OCI-M2 (cell line): ENCODE results near the gene PSTPIP2.
"Not testable (repeated sequence)": the region's sequence is repeated elsewhere in the genome, so short reads cannot be mapped to it uniquely, and the experiment has no call there.

ENCODE experiments used
- DNase-seq: peaks from one replicate; lab custom pipeline; 2025; ENCODE audit not compliant: unreplicated experiment; lab: John Stamatoyannopoulos, UW

Gene PSTPIP2

DNA sequence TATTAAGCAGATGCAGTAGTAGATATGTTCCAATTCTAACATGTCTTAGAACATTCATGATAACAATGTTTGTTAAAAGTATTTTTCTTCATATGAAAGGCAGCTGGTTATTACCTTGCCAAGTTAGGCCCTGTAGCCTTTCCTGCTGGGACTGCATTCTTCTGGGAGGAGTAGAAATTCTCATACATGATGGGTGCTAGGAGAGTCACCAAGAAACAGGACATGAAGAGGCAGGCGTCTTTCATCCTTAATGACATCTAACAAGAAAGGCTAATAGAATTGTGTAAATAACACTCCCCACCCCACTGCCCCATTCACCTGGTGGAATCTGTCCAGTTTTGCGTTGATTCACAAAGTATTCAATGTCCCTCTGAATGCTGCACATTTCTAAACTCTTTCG lies 80.3 kb downstream of the PSTPIP2 start:
- DNase-seq, result no peak

DNA sequence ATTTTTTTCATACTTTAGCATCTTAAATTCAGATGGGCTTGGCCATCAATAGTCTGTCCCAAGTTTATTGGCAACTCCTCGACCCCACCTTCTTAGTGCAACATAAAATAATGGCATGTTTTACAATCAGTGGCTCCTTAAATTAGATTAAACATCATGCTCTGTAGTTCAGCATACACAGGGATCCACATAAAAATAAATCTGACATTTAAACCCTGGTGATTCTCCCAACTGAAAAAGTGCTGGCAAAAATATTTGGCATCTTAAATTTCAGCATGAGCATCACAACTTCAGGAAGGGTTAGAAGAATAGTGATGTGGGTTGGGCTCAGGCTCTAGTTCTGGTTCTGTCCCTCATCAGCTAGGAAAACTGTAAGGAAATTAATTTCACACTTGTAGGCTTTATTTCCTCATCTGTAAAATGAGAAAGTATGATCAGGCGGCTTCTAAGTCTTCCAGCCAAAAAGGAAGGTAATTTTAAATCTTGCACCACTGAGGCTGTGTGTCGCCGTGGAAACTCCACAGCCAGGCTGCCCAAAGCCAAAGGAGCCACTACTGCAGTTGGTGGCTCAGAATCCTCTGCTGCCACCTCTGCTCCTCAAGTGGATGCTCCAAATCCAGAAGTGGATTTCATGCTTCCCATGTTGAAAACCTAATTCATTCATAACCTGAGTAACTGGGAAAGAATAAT lies 87.4 kb downstream of the PSTPIP2 start:
- DNase-seq, result no peak

DNA sequence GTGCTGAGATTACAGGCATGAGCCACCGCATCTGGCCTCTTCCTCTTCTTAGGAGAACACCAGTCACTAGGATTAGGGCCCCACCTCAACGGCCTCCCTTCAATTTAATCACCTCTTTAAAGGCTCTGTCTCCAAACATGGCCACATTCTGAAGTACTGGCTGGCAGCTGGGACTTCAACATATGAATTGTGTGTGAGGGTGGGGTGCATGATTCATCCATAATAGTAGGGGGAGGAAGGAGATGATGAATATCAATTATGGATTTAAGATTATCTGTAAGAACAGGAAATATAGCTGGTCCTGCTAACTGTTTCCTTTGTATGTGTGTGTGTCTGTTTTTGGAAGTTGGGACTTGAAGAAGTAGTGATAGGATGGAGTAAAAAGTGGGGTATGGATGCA lies 90.2 kb downstream of the PSTPIP2 start:
- no peak for DNase-seq

DNA sequence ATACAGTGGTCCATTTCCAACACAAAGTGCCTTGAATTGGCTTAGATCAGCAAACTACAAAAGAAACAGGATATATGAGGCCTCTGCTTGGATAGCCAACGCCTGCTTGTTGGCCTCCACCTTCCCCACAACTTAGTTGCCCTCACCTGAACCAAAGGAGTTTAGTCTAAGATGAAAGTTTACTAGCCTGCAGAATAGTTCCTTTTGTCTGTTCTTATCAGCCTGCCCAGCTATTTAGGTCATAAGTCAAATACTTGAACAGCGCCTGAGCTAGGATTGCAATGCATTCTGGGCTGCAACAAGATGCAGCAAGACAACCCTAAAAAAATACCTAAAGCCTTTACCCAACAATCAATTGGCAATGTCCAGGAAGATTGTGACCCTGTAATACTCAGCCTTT lies 91.8 kb downstream of the PSTPIP2 start:
- no peak for DNase-seq

DNA sequence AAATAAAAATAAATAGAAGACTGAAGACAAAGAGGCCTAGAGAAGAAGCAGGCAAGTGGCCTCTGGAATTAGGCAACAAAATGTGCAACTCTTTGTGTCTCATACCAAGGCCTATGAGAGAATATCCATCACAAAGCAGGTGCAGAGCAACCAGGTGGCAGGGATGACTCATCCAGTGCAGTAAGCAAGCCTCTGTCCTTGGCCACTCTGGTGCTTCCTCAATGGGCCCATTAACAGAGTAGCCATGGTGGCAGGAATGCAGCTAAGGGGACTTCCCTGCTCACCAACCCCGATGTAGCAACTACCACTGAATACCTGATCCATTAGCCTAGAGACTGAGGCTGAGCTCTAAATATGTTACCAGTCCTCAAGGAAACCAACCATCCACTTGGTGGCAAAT lies 94.0 kb downstream of the PSTPIP2 start:
- DNase-seq, result no peak

DNA sequence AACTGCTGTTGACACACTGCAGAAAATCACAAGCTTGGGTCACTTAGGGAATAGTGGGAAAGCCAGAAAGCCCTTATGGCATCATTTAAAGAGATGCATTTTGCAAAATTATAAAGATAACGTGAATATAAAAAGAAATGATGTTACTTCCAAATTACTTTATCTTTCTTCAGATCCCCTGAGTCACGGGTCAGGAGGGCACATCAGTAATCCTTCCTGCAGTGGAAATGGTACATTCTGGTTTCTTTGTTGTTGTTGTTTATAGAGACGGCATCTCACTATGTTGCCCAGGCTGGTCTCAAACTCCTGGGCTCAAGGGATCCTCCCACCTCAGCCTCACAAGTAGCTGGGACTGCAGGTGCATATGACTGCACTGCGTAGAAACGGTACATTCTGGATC lies 95.1 kb downstream of the PSTPIP2 start:
- no peak for DNase-seq

DNA sequence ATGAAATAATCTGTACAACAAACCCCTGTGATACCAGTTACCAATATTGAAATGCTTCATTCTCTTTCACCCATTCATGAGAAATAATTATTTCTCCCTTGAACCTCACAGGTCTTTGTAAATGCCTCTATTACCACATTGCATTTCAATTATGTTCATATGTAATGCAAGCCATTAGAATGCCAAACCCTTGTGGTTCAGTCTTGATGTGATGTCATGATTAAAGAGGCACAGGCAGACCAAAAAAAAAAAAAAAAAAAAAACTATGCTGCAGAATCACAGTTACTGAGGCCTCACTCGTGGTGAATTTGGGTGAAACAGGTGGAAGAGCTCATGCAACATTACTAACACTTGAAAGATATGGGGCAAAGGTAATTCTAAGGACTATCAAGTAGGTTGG lies 95.5 kb downstream of the PSTPIP2 start:
- DNase-seq, result no peak

DNA sequence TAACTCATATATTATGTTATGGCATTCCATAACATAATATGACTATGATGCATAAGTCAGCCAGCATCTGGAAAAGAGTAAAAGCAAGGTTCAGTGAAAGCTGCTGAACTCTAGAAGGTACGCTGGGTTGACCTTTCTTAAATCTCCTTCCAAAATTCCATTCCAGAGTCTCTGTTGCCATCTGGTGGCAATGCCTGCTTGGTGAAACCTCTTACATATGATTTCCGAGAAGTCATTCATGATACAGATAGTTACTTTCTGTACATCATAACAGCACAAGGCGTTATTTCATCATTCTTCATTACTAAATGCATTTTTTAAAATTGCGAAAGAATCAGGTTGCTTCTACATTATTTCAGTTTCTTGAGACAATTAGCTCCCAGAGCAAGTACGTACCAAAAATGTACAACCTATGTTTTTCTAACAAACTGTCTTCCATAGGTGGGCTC lies 97.9 kb downstream of the PSTPIP2 start:
- DNase-seq, result no peak

DNA sequence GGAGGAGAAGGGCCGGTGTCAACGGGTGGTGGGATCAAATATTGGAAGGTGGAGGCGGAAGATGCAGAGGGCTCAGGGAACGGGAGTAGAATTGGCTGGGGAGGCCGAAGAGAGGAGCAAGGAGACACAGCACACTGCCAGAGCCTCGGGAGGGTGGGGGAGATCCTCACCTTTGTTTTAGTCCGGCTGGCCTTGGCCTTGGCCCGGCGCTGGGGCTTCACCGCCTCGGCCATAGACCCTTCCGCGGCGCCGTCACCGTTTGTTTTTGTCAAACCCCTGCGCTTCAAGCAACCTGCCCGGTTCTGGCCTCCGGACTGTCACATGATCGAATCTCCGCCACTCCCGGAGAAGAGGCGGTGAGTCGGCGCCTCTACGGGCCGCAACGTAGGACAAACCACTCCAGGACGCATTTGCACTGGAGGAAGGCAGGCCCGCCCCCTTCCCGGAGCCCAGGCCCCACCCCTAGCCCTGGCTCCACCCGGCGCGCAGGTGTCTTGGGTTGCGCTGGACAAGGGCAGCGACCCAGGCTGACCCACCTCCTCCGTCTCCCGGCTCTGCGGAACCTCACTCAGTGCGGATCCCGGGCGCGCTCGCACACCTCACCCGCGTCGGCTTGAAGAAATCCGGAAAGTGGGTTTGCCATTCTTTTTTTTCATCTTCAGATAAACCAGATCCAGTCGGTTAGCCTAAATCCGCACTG lies 104.9 kb downstream of the PSTPIP2 start, which contains the start of gene EPG5:
EPG5 (minus strand) TSS at position 323 of the 700 bp plus-strand sequence; CDS start at position 233, 90 bp downstream.
- peak; percentile 64 for DNase-seq

DNA sequence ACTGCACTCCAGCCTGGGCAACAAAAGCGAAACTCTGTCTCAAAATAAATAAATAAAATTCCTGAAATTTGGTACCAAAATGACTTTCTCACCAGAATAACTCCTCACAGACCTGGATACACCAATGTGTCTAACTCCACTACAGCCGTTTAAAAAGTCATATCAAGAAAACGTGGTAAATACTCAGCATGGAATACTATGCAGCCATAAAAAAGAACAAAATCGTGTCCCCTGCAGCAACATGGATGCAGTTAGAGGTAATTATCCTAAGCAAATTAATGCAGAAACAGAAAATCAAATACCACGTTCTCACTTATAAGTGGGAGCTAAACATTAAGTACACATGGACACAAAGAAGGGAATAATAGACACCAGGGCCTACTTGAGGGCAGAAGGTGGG lies 107.1 kb downstream of the PSTPIP2 start:
- DNase-seq, result not testable (repeated sequence)

DNA sequence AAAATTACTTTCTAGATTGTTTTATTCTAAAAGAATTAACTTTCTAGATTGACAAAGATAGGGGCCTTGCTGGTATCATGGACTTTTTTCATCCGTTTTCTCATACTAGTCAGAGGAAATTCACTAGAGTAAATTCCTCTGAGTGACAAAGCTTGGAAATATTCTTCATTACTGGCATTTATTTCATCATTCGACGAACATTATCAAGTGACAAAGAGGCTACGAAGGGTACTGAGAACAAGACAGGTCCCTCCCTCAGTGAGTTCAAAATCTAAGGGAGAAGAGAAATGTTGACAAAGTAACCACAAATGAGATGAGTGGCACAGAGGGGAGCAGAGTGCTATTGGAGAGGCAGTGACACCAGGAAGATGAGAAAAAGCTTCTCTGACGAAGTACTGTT lies 109.2 kb downstream of the PSTPIP2 start:
- DNase-seq, result no peak

DNA sequence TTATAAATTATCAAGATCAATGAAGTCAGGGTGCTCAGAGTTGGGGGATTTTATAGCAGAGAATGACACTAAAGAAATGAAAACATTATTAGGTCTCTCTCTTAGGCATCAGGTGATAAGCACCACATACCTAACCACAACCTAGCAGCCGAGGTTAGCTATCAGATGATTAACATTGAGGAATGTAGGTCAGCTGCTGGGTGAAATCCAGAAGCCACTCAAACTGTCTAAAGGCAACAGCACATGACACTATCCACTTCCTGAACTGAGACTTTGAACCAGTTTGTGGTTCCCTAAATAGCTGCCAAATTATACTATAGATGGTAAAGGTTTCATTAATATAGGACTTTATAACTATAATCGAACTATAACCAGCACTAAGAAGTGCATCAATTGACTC lies 109.6 kb downstream of the PSTPIP2 start:
- DNase-seq, result no peak

DNA sequence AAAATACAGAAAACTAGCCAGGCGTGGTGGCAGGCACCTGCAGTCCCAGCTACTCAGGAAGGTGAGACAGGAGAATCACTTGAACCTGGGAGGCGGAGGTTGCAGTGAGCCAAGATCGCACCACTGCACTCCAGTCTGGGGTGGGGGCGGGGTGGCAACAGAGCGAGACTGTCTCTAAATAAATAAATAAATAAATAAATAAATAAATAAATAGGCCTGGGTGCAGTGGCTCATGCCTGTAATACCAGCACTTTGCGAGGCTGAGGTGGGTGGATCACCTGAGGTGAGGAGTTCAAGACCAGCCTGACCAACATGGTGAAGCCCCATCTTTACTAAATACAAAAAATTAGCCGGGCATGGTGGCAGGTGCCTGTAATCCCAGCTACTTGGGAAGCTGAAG lies 112.6 kb downstream of the PSTPIP2 start:
- not testable (repeated sequence) for DNase-seq

DNA sequence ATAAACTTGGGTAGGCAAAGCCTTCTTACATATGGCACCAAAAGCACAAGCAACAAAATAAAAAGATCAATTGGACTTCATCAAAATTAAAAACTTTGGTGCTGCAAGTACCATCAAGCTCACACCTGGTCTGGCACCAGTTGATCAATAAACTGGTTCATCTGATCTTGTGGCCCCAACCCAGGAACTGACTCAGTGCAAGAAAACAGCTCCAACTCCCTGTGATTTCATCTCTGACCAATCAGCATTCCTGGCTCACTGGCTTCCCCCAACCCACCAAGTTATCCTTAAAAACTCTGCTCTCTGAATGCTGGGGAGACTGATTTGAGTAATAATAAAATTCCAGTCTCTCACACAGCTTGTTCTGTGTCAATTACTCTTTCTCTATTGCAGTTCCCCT lies 113.3 kb downstream of the PSTPIP2 start:
- no peak for DNase-seq

DNA sequence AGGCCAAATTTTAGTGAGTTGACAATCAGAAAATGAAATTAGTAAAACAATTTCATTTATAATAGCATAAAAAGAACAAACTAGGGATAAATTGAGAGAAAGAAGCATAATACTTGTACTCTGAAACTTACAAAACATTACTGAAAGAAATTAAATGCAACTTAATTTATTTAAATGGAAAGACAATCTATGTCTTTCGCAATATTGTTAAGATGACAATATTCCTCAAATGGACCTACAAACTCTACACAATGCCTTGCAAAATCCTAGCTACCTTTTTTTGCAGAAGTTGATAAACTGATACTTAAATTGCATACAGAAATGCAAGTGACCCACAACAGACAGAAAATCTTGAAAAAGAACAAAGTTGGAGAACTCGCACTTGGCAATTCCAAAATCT lies 114.0 kb downstream of the PSTPIP2 start:
- DNase-seq, result no peak

DNA sequence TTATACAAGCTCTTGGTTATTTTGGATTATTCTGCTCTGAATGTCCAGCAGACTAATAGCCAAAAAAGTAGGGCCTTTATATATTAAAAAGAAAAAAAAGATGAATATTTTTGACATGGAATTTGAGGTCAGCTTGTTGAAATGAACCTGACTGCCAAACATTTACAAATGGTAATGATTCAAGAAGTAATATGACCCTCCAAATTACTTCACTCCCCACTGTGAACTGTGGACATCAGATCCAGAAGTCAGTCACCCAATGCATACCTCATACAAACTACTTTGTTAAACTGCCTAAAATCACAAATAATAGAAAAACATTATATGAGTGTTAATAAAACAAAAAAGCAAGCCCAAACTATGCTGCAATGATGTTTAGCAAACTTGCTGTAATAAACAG lies 115.0 kb downstream of the PSTPIP2 start:
- DNase-seq, result no peak

DNA sequence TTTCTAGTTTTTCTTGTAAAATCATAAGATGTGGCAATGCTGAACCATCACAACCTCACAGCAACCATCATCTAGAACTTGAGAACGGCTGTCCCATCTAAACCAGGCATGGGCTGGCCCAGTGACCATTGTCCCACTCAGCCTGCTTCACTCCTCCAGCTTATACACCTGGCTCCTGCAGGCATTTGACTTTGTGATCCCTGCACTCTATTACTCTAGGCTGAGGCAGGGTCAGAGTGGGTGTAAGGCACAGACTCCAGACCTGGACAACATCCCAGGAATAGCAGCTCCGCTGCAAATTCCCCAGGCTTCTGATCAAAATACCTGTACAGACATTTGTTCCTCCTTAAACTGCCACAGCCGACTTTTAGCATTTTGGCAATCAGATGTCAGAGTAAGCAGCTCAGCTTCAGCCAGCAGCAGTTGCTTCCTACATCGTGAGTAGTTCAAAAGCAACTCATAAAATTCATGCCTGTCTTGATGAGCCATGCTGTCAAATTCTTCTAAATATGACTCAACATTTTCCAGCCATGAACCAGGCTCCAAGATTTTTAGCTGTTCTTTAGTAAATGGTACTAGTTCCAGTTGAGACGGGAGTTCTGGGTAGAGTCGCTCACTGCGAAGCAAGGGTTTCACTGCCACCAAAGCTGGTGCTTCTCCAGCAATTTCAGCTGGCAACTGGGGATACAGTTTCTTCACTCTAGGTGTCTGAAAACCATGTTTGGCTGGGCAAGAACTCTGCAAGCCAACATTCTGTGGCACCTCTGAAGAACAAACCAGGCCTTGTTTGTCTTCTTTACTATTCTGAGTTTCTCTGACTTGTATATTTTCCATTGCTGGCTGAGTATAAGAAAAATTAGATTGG lies 117.8 kb downstream of the PSTPIP2 start:
- DNase-seq, result no peak

DNA sequence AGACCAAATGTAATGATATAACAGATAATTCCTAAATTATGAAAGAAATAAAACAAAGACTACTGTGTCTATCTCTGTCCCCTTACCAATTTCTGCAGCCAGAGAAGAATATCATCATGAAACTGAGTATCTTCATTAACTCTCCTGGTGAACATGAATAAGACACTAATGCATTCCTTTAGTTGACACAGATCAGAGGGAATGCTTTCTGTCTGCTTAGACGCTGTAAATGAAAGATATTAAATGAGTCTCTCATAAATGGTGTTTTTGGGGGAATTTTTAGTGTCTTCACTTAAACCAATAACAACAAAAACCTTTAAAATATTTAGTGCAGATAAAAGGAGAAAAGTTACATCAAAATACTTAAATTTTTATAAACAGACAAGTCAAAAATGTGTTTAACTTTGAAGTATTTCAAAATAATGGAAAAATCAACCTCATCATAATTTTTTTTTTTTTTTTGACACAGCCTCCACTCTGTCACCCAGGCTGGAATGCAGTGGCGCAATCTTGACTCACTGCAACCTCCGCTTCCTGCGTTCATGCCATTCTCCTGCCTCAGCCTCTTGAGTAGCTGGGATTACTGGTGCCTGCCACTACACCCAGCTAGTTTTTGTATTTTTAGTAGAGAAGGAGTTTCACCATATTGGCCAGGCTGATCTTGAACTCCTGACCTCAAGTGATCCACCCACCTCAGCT lies 120.9 kb downstream of the PSTPIP2 start:
- DNase-seq, result no peak

DNA sequence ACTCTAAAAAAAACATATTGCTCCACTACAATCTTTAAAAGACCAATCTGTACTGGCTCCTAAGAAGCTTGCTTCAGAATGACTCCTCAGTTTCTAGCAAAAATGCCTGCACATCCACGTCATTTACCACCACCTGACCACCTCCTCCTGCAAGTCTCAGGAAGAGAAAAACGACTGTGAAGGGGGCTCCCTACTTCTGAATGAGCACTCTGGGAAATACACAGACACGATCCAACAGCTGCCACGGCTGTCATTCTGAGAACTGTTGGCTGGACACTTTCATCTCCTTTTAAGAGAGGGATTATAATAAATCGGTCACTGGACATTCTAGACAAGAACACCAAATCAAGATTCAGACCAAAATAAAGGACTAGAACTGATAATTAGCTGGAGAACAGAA lies 126.4 kb downstream of the PSTPIP2 start:
- no peak for DNase-seq

DNA sequence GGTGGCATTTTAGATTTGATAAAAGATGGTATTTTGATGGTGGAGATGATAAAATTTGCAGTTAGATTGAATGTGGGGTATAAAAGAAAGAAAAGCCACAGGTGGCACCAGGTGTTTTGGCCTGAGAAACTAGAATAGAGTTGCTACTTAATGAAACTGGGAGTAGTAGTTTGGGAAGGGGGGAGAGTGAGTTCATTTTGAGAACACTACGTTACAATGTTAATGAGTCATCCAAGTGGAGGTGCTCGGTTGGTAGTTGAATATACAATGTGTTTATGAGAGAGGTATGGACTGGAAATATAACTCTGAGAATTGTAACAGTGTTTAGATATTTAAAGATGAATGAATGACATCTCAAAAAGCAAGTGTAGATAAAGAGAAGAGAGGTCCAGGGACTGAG lies 131.3 kb downstream of the PSTPIP2 start:
- DNase-seq, result no peak

DNA sequence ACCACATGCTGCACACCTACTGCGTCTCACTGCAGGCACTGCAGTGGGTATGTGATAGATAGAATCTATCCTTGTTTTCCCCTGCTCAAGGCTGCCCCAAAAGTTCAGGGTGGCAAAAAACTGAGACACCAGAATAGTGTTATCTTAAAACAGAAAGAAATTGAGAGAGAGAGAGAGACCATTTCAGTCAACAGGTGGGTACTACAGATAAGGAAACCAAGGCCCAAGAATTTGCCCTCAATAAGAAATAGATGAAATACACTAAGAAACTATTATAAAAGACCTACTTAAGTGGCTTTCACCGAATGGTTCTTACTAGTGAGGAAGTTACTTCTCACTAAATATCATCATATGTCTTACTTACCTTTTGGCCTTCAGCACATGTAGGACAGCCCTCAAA lies 132.8 kb downstream of the PSTPIP2 start:
- no peak for DNase-seq
